Measurements from ENCODE around the gene UBLCP1.

The UBLCP1 gene

DNA sequence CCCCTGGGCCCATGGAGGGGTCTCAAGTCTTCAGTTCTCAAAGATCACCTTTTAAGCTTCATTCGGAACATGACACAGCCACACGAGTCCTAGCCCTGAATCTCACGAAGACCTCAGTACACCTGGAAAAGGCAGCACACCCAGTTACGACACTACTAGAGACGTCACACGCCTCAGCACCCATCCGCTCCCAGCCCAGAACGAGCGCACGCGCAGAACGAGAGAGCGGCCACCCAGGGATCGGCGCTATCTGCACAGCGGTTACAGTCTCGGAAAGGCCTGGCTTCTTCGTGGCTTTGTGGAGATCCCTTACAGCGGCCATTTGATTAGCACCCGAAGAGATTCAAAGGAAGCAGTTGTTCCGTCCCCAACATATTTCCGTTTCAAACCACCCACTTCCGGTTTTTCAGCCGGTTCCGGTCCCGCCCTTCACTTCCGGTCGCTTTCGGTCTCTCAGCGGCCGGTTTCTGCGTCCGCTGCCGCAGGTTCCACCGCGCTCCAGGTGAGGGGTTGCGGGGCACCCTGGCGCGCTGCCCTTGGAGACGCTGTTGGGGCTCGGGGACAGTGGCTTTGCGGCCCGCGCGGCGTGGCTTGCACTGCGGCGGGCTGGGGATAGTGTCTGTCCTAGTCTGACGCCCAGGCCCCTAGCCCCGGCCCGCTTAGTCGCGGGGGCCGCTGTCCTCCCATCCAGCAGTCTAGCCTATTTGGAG lies at the start of gene UBLCP1 (continued):
- TF ChIP-seq YY2 (tag by site-specific recombination; IDR thresholded peaks at IDR 0.05), result no peak
- TF ChIP-seq ZNF670 (tag by site-specific recombination; IDR thresholded peaks at IDR 0.05; ENCODE audit: low read depth), result no peak
- peak; percentile 91 for TF ChIP-seq SP2 (tag by site-specific recombination; IDR thresholded peaks at IDR 0.05)
- peak; percentile 55; the same call in 1 of the 2 replicates for TF ChIP-seq YY1 (tag by site-specific recombination; IDR thresholded peaks at IDR 0.05)
- no peak for TF ChIP-seq ZNF202 (tag by site-specific recombination; IDR thresholded peaks at IDR 0.05; ENCODE audit: borderline replicate concordance)
- TF ChIP-seq KLF9 (tag by site-specific recombination; IDR thresholded peaks at IDR 0.05; ENCODE audit: low read depth), result no peak
- TF ChIP-seq, protein P1, sequence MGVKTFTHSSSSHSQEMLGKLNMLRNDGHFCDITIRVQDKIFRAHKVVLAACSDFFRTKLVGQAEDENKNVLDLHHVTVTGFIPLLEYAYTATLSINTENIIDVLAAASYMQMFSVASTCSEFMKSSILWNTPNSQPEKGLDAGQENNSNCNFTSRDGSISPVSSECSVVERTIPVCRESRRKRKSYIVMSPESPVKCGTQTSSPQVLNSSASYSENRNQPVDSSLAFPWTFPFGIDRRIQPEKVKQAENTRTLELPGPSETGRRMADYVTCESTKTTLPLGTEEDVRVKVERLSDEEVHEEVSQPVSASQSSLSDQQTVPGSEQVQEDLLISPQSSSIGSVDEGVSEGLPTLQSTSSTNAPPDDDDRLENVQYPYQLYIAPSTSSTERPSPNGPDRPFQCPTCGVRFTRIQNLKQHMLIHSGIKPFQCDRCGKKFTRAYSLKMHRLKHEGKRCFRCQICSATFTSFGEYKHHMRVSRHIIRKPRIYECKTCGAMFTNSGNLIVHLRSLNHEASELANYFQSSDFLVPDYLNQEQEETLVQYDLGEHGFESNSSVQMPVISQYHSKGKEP (tag by site-specific recombination; IDR thresholded peaks at IDR 0.05), result no peak
- peak; percentile 88 for TF ChIP-seq ZXDB (tag by site-specific recombination; IDR thresholded peaks at IDR 0.05)
- TF ChIP-seq ZNF747 (tag by site-specific recombination; IDR thresholded peaks at IDR 0.05), result no peak
- TF ChIP-seq ZNF549 (tag by site-specific recombination; IDR thresholded peaks at IDR 0.05), result no peak
- TF ChIP-seq ZNF24 (tag by site-specific recombination; IDR thresholded peaks at IDR 0.05), result peak; percentile 51; the same call in 1 of the 2 replicates
- TF ChIP-seq, protein P2, sequence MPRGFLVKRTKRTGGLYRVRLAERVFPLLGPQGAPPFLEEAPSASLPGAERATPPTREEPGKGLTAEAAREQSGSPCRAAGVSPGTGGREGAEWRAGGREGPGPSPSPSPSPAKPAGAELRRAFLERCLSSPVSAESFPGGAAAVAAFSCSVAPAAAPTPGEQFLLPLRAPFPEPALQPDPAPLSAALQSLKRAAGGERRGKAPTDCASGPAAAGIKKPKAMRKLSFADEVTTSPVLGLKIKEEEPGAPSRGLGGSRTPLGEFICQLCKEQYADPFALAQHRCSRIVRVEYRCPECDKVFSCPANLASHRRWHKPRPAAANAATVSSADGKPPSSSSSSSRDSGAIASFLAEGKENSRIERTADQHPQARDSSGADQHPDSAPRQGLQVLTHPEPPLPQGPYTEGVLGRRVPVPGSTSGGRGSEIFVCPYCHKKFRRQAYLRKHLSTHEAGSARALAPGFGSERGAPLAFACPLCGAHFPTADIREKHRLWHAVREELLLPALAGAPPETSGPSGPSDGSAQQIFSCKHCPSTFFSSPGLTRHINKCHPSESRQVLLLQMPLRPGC (tag by site-specific recombination; IDR thresholded peaks at IDR 0.05), result no peak
- no peak for TF ChIP-seq ZNF214 (tag by site-specific recombination; IDR thresholded peaks at IDR 0.05; ENCODE audit: borderline replicate concordance)
- TF ChIP-seq ZNF175 (tag by site-specific recombination; IDR thresholded peaks at IDR 0.05), result no peak
- TF ChIP-seq HOXC10 (CRISPR knock-in tag; IDR thresholded peaks at IDR 0.05), result no peak
- TF ChIP-seq ZFHX2 (tag by site-specific recombination; conservative IDR thresholded peaks at IDR 0.05), result no peak
- no peak for TF ChIP-seq MYNN (tag by site-specific recombination; IDR thresholded peaks at IDR 0.05; ENCODE audit: borderline replicate concordance)
- peak; percentile 42; the same call in 1 of the 2 replicates for TF ChIP-seq SP7 (tag by site-specific recombination; IDR thresholded peaks at IDR 0.05)
- TF ChIP-seq ZNF837 (tag by site-specific recombination; IDR thresholded peaks at IDR 0.05), result no peak
- TF ChIP-seq, protein P3, sequence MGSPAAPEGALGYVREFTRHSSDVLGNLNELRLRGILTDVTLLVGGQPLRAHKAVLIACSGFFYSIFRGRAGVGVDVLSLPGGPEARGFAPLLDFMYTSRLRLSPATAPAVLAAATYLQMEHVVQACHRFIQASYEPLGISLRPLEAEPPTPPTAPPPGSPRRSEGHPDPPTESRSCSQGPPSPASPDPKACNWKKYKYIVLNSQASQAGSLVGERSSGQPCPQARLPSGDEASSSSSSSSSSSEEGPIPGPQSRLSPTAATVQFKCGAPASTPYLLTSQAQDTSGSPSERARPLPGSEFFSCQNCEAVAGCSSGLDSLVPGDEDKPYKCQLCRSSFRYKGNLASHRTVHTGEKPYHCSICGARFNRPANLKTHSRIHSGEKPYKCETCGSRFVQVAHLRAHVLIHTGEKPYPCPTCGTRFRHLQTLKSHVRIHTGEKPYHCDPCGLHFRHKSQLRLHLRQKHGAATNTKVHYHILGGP (tag by site-specific recombination; IDR thresholded peaks at IDR 0.05), result no peak
- TF ChIP-seq ZNF600 (tag by site-specific recombination; IDR thresholded peaks at IDR 0.05), result peak; percentile 87
- no peak for TF ChIP-seq ZNF544 (tag by site-specific recombination; IDR thresholded peaks at IDR 0.05)
- no peak for TF ChIP-seq ZNF366 (tag by site-specific recombination; conservative IDR thresholded peaks at IDR 0.05)
- TF ChIP-seq, protein P4, sequence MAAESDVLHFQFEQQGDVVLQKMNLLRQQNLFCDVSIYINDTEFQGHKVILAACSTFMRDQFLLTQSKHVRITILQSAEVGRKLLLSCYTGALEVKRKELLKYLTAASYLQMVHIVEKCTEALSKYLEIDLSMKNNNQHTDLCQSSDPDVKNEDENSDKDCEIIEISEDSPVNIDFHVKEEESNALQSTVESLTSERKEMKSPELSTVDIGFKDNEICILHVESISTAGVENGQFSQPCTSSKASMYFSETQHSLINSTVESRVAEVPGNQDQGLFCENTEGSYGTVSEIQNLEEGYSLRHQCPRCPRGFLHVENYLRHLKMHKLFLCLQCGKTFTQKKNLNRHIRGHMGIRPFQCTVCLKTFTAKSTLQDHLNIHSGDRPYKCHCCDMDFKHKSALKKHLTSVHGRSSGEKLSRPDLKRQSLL (tag by site-specific recombination; IDR thresholded peaks at IDR 0.05), result no peak
- no peak for TF ChIP-seq BCL11B (tag by site-specific recombination; IDR thresholded peaks at IDR 0.05; ENCODE audit: low read depth)
- TF ChIP-seq, protein P5, sequence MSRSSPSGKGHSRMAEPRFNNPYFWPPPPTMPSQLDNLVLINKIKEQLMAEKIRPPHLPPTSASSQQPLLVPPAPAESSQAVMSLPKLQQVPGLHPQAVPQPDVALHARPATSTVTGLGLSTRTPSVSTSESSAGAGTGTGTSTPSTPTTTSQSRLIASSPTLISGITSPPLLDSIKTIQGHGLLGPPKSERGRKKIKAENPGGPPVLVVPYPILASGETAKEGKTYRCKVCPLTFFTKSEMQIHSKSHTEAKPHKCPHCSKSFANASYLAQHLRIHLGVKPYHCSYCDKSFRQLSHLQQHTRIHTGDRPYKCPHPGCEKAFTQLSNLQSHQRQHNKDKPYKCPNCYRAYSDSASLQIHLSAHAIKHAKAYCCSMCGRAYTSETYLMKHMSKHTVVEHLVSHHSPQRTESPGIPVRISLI (tag by site-specific recombination; IDR thresholded peaks at IDR 0.05), result no peak
- no peak for TF ChIP-seq ZNF146 (tag by site-specific recombination; IDR thresholded peaks at IDR 0.05)
- TF ChIP-seq GLI2 (tag by site-specific recombination; IDR thresholded peaks at IDR 0.05; ENCODE audit: borderline replicate concordance, low read depth), result no peak
- TF ChIP-seq IKZF3 (tag by site-specific recombination; IDR thresholded peaks at IDR 0.05), result no peak
- no peak for TF ChIP-seq ZNF510 (tag by site-specific recombination; IDR thresholded peaks at IDR 0.05; ENCODE audit: insufficient replicate concordance)
- TF ChIP-seq, protein P6, sequence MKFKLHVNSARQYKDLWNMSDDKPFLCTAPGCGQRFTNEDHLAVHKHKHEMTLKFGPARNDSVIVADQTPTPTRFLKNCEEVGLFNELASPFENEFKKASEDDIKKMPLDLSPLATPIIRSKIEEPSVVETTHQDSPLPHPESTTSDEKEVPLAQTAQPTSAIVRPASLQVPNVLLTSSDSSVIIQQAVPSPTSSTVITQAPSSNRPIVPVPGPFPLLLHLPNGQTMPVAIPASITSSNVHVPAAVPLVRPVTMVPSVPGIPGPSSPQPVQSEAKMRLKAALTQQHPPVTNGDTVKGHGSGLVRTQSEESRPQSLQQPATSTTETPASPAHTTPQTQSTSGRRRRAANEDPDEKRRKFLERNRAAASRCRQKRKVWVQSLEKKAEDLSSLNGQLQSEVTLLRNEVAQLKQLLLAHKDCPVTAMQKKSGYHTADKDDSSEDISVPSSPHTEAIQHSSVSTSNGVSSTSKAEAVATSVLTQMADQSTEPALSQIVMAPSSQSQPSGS (tag by site-specific recombination; IDR thresholded peaks at IDR 0.05; ENCODE audit: low read depth), result no peak
